Bronchial epithelial cell (primary cell): ENCODE data around the gene ALDH1L2. TPM values are rescaled to one million over a fixed set of nuclear protein-coding genes. Genes with fewer than 3 reads are reported as not detected.

Source experiments
- DNase-seq: peaks from one replicate; pipeline ENCODE4 v3.0.0-alpha.2; 2010; ENCODE audit warnings: low read depth
- FAIRE-seq: peaks from 2 replicates; lab custom pipeline; 2011; peaks lifted over from hg19 to GRCh38; lab: Jason Lieb, UNC
- H3K27me3 ChIP-seq: 2 replicates; pipeline ENCODE4 v1.5.1; 2011; ENCODE audit warnings: low read length; ENCODE audit not compliant: control insufficient read depth, insufficient read depth
- H3K36me3 ChIP-seq: 2 replicates; pipeline ENCODE4 v1.5.1; 2011; ENCODE audit warnings: low read length; ENCODE audit not compliant: control insufficient read depth, insufficient read depth
- H3K4me3 ChIP-seq: 2 replicates; pipeline ENCODE4 v1.5.1; 2011; ENCODE audit warnings: mild to moderate bottlenecking, low read depth, low read length, control low read depth
- total RNA-seq: library from RNA; depleted of rRNA; stranded (reverse); fragments of >200 nt; gene quantifications from 2 replicates; pipeline ENCODE4 v1.2.1, GENCODE V29; 2014
- TF ChIP-seq, protein P1 (sequence below): IDR thresholded peaks from 2 replicates; pipeline ENCODE4 v1.5.1; 2011; ENCODE audit warnings: mild to moderate bottlenecking, moderate library complexity, low read length, control low read depth, inconsistent platforms; ENCODE audit not compliant: insufficient read depth, severe bottlenecking

ALDH1L2 gene
- total RNA-seq, 1 donor from 2014 or later = 34.2 TPM

DNA sequence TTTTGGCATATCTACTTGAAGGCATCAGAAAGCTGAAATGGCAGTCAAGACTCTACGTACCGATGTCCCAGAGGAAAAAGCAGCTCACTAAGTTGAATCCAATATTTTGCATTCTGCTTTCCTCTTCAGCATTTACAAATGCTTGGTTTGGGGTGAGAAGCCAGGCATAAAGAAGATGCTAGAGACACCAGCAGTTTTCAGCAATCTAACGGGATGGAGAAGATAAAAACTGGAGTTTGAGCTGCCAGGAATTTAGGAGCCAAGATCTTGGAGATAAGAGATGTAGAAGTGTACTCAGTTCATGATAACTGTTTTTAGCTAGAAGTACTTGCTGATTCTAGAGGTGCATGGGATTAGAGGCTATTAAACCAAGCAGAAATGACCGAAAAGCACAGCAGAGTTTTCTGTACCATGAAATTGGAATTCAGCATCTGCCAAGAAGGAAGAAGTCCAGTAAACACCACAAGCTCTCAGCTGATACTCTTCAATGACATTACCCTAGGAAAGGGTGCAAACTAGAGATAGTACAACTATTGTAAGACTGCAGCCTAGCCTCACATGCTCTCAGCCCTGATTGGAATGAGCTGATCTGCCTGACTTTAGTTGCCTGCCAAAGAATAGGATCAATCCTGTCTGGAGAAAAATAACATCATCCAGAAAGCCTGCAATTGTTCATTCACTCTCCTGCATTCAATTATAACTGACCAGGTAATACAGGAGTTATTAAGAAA lies 7.4 kb upstream of the ALDH1L2 start:
- no peak for DNase-seq
- FAIRE-seq = no peak
- TF ChIP-seq, protein P1, sequence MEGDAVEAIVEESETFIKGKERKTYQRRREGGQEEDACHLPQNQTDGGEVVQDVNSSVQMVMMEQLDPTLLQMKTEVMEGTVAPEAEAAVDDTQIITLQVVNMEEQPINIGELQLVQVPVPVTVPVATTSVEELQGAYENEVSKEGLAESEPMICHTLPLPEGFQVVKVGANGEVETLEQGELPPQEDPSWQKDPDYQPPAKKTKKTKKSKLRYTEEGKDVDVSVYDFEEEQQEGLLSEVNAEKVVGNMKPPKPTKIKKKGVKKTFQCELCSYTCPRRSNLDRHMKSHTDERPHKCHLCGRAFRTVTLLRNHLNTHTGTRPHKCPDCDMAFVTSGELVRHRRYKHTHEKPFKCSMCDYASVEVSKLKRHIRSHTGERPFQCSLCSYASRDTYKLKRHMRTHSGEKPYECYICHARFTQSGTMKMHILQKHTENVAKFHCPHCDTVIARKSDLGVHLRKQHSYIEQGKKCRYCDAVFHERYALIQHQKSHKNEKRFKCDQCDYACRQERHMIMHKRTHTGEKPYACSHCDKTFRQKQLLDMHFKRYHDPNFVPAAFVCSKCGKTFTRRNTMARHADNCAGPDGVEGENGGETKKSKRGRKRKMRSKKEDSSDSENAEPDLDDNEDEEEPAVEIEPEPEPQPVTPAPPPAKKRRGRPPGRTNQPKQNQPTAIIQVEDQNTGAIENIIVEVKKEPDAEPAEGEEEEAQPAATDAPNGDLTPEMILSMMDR = no peak
- Histone ChIP-seq H3K4me3 (peak overlapping the region; percentile 16), H3K36me3 (no peaks in the 10 kb centered on the region), H3K27me3 (no peaks in the 10 kb centered on the region)

DNA sequence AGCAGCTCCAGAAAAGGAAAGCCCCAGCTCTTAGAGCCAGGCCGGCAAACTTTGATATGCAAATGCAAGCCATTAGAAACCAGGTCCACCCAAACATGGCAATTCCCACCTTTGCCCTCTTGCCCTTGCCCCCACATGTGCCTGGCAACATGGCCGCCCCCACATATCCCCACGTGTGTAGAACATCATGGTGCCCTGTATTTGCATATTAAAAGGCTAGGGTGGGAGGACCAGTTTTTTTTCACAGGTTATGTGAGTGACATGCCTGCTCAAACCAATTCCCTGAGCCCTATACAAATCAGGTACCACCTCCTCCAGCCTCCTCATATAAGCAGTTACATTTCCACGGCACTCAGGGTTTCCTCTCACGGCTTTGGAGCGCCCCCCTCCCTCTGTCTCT lies 6.1 kb upstream of the ALDH1L2 start:
- H3K27me3 ChIP-seq = no peaks in the 10 kb centered on the region
- no peaks in the 10 kb centered on the region for H3K36me3 ChIP-seq
- no peak for DNase-seq
- TF ChIP-seq, protein P1 = no peak
- H3K4me3 ChIP-seq = no peak overlapping the region
- FAIRE-seq = no peak

DNA sequence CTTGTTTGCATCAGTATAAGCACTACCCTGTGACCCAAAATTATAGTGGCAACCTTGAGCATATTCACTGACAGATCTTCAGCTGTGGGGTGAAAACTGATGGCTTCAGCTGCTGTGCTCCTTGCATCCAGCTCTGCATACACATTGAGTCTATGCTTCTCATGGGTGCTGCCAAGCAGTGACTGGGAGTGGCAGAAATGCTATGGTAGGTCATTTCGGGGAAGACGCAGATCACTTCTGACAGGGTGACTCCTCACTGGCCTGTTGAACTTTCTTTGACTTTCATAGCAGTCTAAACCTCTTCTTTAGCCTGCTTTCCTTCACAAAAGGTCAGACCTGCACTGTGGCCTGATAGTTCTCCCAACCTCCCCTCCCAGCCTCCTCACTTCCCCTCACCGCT lies 5.6 kb upstream of the ALDH1L2 start:
- no peak for FAIRE-seq

DNA sequence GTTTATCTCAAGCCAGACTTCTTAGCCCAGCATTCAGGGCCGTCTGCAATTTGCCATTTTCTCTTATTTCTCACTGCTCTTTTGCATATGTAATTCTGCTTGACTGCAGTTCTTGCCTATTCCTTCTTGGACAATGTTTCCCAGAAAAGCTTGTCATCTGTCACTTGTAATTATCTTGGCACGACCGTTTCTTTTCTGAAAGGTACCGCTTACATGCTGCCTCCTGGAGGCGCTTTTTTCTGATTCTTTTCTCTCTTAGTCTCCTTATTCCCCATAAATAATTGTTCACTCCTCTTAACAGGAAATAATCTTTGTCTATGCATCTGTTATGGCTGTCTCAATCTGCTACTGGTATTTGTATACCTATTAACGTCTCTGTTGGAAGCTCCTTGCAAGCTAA lies 1.2 kb upstream of the ALDH1L2 start:
- no peak for DNase-seq
- Histone ChIP-seq H3K36me3 (no peaks in the 10 kb centered on the region), H3K27me3 (peaks cover 1% of the 10 kb centered on the region), H3K4me3 (no peak overlapping the region)
- TF ChIP-seq, protein P1 = no peak
- FAIRE-seq = no peak

More for the DNA sequence above, 5.6 kb upstream of the ALDH1L2 start:
- Histone ChIP-seq H3K4me3 (no peak overlapping the region), H3K27me3 (no peaks in the 10 kb centered on the region), H3K36me3 (no peaks in the 10 kb centered on the region)
- TF ChIP-seq, protein P1 = no peak
- DNase-seq = no peak

DNA sequence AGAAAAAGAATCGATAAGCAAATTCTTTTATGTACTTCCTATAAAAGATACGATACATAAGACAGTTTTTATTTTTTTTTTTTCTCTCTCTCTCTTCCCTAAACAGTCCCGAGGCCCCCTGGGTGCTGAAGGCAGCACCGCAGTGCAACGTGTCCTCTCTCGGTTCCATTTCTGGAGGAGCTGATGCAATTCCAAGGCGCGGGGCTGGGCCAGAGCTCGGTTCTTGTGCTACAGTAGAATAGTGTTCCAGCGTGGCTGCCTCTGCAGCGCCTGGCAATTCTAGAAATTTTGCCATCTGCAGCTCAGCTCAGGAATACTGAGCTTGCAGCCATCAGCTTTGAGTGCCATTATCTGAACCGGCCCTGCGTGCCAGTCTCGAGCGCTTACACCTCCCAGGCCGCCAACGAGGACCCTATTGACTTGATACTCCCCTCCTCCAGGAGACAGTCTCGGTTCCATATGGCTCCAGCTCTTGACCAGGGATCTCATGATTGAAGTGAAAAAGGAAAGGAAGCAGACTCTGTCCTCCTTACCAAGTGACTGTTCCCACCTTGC lies 630 bp downstream of the ALDH1L2 start:
- H3K4me3 ChIP-seq = peak overlapping the region; percentile 79
- DNase-seq = peak; percentile 22
- FAIRE-seq = no peak
- peaks cover 1% of the 10 kb centered on the region for H3K27me3 ChIP-seq
- H3K36me3 ChIP-seq = no peaks in the 10 kb centered on the region
- TF ChIP-seq, protein P1 = no peak

DNA sequence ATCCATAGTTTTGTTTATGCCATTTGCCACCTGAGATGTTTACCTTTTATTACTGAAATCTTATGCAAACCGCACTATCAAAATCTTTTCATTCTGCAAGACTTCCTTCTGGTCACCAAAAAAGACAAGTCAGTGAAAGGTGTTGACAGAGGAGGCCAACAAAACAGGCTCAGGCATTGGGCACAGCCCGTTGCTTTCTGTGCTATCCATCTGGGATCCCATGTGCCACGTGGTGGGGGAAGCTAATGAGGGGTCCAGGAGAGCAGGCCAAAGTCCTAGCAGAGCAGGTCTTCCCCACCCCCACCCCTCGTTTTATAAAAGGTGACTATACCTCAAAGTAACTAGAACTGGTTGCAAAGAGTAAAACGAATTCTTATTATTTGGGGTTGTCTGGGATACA lies 1.2 kb downstream of the ALDH1L2 start:
- peak overlapping the region; percentile 79 for H3K4me3 ChIP-seq

More for the DNA sequence above, 1.2 kb downstream of the ALDH1L2 start:
- DNase-seq (no peak), FAIRE-seq (no peak)
- H3K27me3 ChIP-seq = peaks cover 1% of the 10 kb centered on the region
- TF ChIP-seq, protein P1 = no peak
- no peaks in the 10 kb centered on the region for H3K36me3 ChIP-seq
